Measurements from ENCODE around the gene OR14A16.

- TF ChIP-seq CTCF (IDR thresholded peaks at IDR 0.05): no peak
- no peak for TF ChIP-seq POLR2A (IDR thresholded peaks at IDR 0.05)
Observed at GRCh38 chr1:247797518-247797917, 26.4 kb downstream of the OR14A16 start.
